Fibroblast of lung (primary cell): Measurements from ENCODE around the gene KIAA1217.

Source experiments
- CTCF ChIP-seq, 2 donors: IDR thresholded peaks in 1 of 2; conservative IDR thresholded peaks in 1 of 2; 1 replicate in 1 of 2; 2 replicates in 1 of 2; pipeline ENCODE4 v1.5.1; 2011 to 2012; ENCODE audit warnings: low read length in 2 of 2, control low read depth in 1 of 2, inconsistent platforms in 1 of 2, low read depth in 1 of 2, mild to moderate bottlenecking in 1 of 2
- EZH2 ChIP-seq: IDR thresholded peaks from 2 replicates; pipeline ENCODE4 v1.5.1; 2012; ENCODE audit warnings: low read length, control low read depth, mild to moderate bottlenecking; ENCODE audit errors: missing control alignments

DNA sequence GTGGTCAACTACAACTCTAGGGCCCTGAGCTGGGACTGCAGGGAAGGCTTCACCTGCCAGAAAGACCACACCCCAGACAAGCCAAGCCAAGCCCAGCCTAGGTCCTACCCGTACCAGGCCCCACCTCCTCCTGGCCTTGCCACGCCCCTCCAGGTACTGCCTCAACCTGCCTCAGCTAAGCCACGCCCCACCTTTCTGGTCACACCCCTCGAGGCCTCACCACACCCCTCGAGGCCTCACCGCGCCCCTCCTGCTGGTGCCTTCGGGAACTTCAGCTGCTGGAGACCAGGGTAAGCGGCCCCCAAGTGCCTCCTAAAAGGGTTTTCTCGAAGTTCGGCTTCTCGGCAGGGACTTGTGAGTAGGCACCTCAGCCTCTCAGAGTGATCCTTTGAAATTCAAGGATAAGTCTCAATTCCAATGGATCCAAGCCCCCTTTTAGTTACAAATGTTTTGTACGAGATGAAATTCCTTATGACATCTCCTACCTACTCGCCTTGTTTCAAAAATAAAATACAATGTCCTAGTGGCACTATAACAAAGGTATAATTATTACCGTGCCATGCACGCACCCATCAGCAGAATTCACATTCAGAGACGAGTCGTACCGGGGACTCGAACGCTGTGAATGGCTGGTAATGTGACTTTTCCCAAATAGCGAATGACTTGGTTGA is 343.5 kb downstream of the KIAA1217 start:
- peak; percentile 12 to 35 for TF ChIP-seq CTCF (conservative IDR thresholded peaks at IDR 0.05 in 1 of 2, IDR thresholded peaks at IDR 0.05 in 1 of 2; ENCODE audit: low read depth in 1 of 2, low read length in 2 of 2)
- TF ChIP-seq EZH2 = no peak
